Left lung (tissue), 10 donors: ENCODE data around the gene CORO7. TPM values are rescaled to one million over a fixed set of nuclear protein-coding genes. Genes with fewer than 3 reads are reported as not detected.

ENCODE experiments used
- ATAC-seq: fragments of 200-7000 bp; cut with Tn5 transposase; one replicate; pipeline ENCODE4 v1.9.1; 2020; ENCODE audit warnings: moderate library complexity
- DNase-seq, 4 donors: peaks; one replicate each; pipeline ENCODE4 v3.0.0-alpha.2; 2013 to 2020
- H3K27ac ChIP-seq, 2 donors: fragments of 200-600 bp; sonication (generic) in 1 of 2; one replicate each; pipeline versions ENCODE4 v1.5.0 to v1.8.0; 2020 to 2021
- H3K27me3 ChIP-seq, 2 donors: fragments of 200-600 bp; sonication (generic) in 1 of 2; one replicate each; pipeline versions ENCODE4 v1.5.0 to v1.8.0; 2020 to 2021
- H3K36me3 ChIP-seq, 2 donors: fragments of 200-600 bp; sonication (generic) in 1 of 2; one replicate each; pipeline versions ENCODE4 v1.5.0 to v1.8.0; 2020 to 2021
- H3K4me1 ChIP-seq, 2 donors: fragments of 200-600 bp; one replicate each; pipeline ENCODE4 v1.8.0; 2021
- H3K4me3 ChIP-seq, 2 donors: fragments of 200-600 bp; sonication (generic) in 1 of 2; one replicate each; pipeline versions ENCODE4 v1.5.0 to v1.8.0; 2020 to 2021; ENCODE audit warnings: mild to moderate bottlenecking in 1 of 2
- H3K9me3 ChIP-seq, 2 donors: fragments of 200-600 bp; sonication (generic) in 1 of 2; one replicate each; pipeline versions ENCODE4 v1.5.0 to v1.8.0; 2020 to 2021
- intact Hi-C, 2 donors: fragments of 100-400 bp; cut with DNase I; formaldehyde crosslinking; loops; one replicate each; pipeline versions ENCODE4 v1.11.2 to v1.14.2; 2022
- polyA plus RNA-seq, 6 donors: library from polyadenylated mRNA; unstranded; fragments of 120-200 nt; gene quantifications; one replicate each; pipeline ENCODE4 v1.2.1, GENCODE V29; 2013; ENCODE audit not compliant: insufficient read length in 6 of 6
- total RNA-seq, 2 donors: library from RNA; stranded (reverse); fragmentation: NEBNext Ultra II Directional; extraction: Animal tissue kit (Norgen Biotek cat#: 25700); gene quantifications; one replicate each; pipeline ENCODE4 v1.2.1, GENCODE V29; 2021
- TF ChIP-seq, protein P1 (sequence below), 2 donors: fragments of 200-600 bp; sonication (generic) in 1 of 2; IDR thresholded peaks; one replicate each; pipeline versions ENCODE4 v1.5.0 to v1.8.0; 2021; ENCODE audit warnings: antibody characterized with exemption in 2 of 2
- donor health status: DM: no; HTN: yes; CAD: no.
- donor health status: DM: no; HTN: no; CAD: no.

Gene CORO7
- total and polyA plus RNA-seq, 8 donors: 15.7 to 81.7 (median 21.6) TPM

DNA sequence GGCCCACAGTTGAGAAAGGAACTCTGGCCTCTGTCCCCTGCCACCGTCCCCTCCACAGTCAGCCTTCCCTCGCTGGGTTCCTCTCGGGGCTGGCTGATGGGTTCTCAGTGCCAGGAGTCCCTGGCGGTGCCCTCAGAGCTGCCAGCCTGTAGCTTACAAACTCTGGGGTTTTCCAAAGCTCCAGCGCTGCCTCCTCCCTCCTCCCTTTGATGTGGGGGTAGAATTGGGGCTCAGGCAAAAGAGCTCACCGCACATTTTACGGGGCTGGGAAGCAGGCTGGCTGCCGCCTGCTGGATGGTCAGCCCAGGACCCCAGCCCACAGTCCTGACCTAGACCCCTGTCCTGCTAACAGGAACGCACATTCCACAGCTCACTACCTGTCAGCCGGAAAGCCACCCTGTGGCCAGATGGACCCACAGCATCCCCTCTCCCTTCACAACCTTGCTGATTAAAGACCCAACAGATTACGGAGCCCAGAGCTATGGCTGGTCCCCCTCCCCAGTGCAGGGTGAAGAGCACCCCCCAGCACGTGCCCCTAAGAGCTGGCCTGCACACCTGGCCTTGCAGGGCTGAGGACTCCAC, 38.7 kb downstream of the CORO7 start:
- Histone ChIP-seq H3K27me3 (no peaks in the 10 kb centered on the region), H3K4me3 (no peak overlapping the region), H3K9me3 (no peaks in the 10 kb centered on the region), H3K4me1 (peaks cover 38 to 65% of the 10 kb centered on the region in 2 donors), H3K27ac (peak overlapping the region in 1 of 2 donors; percentile 73), H3K36me3 (peaks cover 0 to 54% of the 10 kb centered on the region in 2 donors)
- intact Hi-C loops: no loop called here
- ATAC-seq (no peak), DNase-seq (no peak)
- TF ChIP-seq, protein P1, sequence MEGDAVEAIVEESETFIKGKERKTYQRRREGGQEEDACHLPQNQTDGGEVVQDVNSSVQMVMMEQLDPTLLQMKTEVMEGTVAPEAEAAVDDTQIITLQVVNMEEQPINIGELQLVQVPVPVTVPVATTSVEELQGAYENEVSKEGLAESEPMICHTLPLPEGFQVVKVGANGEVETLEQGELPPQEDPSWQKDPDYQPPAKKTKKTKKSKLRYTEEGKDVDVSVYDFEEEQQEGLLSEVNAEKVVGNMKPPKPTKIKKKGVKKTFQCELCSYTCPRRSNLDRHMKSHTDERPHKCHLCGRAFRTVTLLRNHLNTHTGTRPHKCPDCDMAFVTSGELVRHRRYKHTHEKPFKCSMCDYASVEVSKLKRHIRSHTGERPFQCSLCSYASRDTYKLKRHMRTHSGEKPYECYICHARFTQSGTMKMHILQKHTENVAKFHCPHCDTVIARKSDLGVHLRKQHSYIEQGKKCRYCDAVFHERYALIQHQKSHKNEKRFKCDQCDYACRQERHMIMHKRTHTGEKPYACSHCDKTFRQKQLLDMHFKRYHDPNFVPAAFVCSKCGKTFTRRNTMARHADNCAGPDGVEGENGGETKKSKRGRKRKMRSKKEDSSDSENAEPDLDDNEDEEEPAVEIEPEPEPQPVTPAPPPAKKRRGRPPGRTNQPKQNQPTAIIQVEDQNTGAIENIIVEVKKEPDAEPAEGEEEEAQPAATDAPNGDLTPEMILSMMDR (IDR thresholded peaks at IDR 0.05): no peak

DNA sequence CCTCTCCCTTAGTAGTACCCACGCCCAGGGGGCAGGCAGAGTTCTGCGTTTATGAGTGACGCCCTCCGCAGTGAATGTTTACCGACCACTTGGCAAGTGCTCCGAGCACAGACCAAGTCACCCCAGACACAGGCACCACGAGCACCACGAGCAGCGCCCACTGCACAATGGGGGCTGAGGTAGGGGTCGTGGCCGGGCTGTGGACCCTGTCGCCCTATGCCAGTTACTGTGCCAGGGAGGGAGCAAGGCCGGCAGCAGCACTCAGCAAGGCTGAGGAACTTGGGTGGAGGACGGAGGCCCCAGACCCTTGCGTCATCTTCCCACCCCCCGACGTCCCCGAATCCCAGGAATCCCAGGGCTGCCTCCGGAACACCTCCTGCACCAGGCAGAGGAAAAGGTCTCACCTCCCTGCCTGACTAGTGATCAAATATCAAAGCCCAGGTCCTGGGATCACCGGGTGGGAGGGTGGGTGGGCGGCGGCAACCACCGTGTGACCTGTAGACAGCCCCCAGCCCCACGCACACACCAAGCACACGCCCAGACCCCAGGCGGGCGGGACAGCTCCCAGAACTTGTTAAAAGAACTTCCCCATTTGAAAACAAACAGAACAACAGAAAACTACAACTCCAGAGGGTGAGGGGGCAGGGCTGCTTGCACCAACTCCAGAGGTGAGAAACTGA, 39.4 kb downstream of the CORO7 start:
- no peaks in the 10 kb centered on the region for H3K27me3 ChIP-seq
- no peak for DNase-seq
- peaks cover 0 to 48% of the 10 kb centered on the region in 2 donors for H3K36me3 ChIP-seq
- TF ChIP-seq, protein P1 (IDR thresholded peaks at IDR 0.05): no peak
- no peak for ATAC-seq
- no peak overlapping the region for H3K4me3 ChIP-seq
- intact Hi-C loops: no loop called here
- H3K27ac ChIP-seq: peak overlapping the region; percentile 73 to 90
- peaks cover 43 to 72% of the 10 kb centered on the region in 2 donors for H3K4me1 ChIP-seq
- no peaks in the 10 kb centered on the region for H3K9me3 ChIP-seq

DNA sequence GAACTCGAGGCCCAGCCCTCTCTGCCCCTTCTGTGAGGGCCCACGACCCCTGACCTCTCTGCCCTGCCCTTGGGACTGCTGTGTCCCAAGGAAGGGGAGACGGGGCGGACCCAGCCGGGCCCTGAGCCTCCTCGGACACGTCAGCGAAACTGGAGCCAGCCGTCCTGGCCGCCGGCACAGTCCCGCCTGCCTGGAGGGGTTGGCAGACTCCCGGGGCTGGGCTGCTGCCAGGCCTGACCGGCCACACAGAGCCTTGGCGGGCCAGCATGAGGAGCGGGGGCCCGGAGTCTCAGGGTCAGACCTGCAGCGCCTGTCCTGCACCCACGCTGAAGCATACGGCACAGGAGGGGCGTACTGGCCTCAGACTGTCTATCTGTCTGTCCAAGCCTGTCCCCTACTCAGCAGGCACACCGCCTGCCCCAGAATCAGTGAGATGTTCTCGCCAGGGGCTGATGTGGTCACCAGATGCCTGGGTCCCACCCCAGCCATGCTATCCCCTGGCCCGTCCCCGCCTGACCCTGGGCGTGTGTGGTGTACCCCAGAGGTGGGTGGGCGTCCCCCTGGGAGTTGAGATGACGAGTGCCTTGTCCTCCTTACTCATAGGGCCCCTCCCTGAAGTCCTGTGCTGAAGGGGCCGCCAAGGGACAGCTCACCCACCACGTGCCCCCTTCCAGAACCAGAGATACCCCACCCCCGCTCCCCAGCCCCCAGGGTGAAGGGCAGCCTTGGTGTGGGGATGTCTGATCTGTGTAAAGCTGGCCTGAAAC, 40.1 kb downstream of the CORO7 start:
- TF ChIP-seq, protein P1 (IDR thresholded peaks at IDR 0.05): no peak
- peak; percentile 76 to 93 (median 90) for DNase-seq
- peak; percentile 63 for ATAC-seq

DNA sequence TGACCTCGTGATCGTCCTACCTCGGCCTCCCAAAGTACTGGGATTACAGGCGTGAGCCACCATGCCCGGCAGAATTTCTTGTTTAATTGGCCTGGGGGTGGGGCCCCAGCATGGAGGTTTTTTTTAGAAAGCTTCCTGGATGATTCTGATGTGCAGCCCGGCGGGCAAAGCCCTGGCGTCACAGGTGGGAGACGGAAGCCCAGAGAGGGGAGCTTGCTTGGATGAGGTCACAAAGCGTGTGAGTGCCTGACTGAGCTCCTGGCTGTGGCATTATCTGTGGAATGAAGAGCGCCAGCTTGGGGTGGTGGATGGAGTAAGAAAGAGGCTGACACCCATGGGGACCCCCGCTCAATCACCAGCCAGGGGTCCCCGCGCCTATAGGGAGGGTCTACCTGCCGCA, 40.7 kb downstream of the CORO7 start:
- TF ChIP-seq, protein P1 (IDR thresholded peaks at IDR 0.05): no peak
- no peaks in the 10 kb centered on the region for H3K27me3 ChIP-seq
- no peaks in the 10 kb centered on the region for H3K9me3 ChIP-seq
- ATAC-seq (no peak), DNase-seq (no peak)
- H3K4me3 ChIP-seq: no peak overlapping the region
- intact Hi-C loops: no loop called here
- peaks cover 0 to 34% of the 10 kb centered on the region in 2 donors for H3K36me3 ChIP-seq
- H3K4me1 ChIP-seq: peaks cover 51 to 82% of the 10 kb centered on the region in 2 donors
- H3K27ac ChIP-seq: peak overlapping the region; percentile 73 to 90

More for the DNA sequence above, 40.1 kb downstream of the CORO7 start:
- Histone ChIP-seq H3K9me3 (no peaks in the 10 kb centered on the region), H3K36me3 (peaks cover 0 to 40% of the 10 kb centered on the region in 2 donors), H3K27me3 (no peaks in the 10 kb centered on the region), H3K4me1 (peaks cover 45 to 79% of the 10 kb centered on the region in 2 donors), H3K4me3 (no peak overlapping the region), H3K27ac (peak overlapping the region; percentile 73 to 90)
- intact Hi-C loops: no loop called here
